K562 (cell line): ENCODE results near the gene SRCAP. TPM values are rescaled to one million over a fixed set of nuclear protein-coding genes. Genes with fewer than 3 reads are reported as not detected.

Source experiments
- ADNP ChIP-seq: fragments of 200-800 bp; sonication (Bioruptor generic); IDR thresholded peaks from 2 replicates; pipeline ENCODE4 v1.6.1; 2016; ENCODE audit warnings: missing genetic modification characterization, missing compliant biosample characterization
- AFF1 ChIP-seq, 2 experiments: fragments of 450-650 bp; IDR thresholded peaks; 2 replicates each; pipeline ENCODE4 v1.6.1; 2018; ENCODE audit warnings: mild to moderate bottlenecking in 2 of 2, low read depth in 1 of 2; ENCODE audit not compliant: partially characterized antibody in 2 of 2
- CEBPB ChIP-seq: fragments of 450-650 bp; IDR thresholded peaks from 2 replicates; pipeline ENCODE4 v1.6.1; 2016; ENCODE audit warnings: missing genetic modification characterization, missing compliant biosample characterization
- E2F8 ChIP-seq: fragments of 450-650 bp; IDR thresholded peaks from 2 replicates; pipeline ENCODE4 v1.7.1; 2018; ENCODE audit warnings: mild to moderate bottlenecking, low read depth; ENCODE audit not compliant: partially characterized antibody
- ELF2 ChIP-seq: fragments of 250-450 bp; sonication (Bioruptor Pico); IDR thresholded peaks from 2 replicates; pipeline ENCODE4 v1.5.0; 2021; ENCODE audit warnings: mild to moderate bottlenecking
- ESRRA ChIP-seq: fragments of 450-650 bp; IDR thresholded peaks from 2 replicates; pipeline ENCODE4 v1.6.1; 2014; ENCODE audit warnings: low read depth, mild to moderate bottlenecking, moderate library complexity, borderline replicate concordance
- ETS2 ChIP-seq: IDR thresholded peaks from 2 replicates; pipeline ENCODE4 v1.6.1; 2016; ENCODE audit warnings: borderline replicate concordance, missing genetic modification characterization, mild to moderate bottlenecking, moderate library complexity, missing compliant biosample characterization; ENCODE audit not compliant: poor library complexity, severe bottlenecking
- JUND ChIP-seq, 2 experiments: IDR thresholded peaks; 2 replicates in 1 of 2; 3 replicates in 1 of 2; pipeline ENCODE4 v1.6.1; 2011; ENCODE audit warnings: borderline replicate concordance in 2 of 2, low read depth in 2 of 2, low read length in 2 of 2, improper control_type of control experiment in 1 of 2, missing biosample characterization in 1 of 2, missing genetic modification characterization in 1 of 2, missing genetic modification reagents in 1 of 2
- MAFF ChIP-seq: IDR thresholded peaks from 2 replicates; pipeline ENCODE4 v1.6.1; 2012; ENCODE audit warnings: low read length, improper control_type of control experiment
- MCM3 ChIP-seq: fragments of 450-650 bp; IDR thresholded peaks from 2 replicates; pipeline ENCODE4 v1.6.1; 2016
- NR2F6 ChIP-seq: fragments of 450-650 bp; formaldehyde crosslinking; IDR thresholded peaks from 2 replicates; pipeline ENCODE4 v1.4.0; 2020; ENCODE audit warnings: mild to moderate bottlenecking
- POLR2AphosphoS5 ChIP-seq: IDR thresholded peaks from 2 replicates; pipeline ENCODE4 v1.6.1; 2011; ENCODE audit warnings: mild to moderate bottlenecking, low read depth, low read length, moderate library complexity; ENCODE audit not compliant: control insufficient read depth, insufficient read depth
- RAD51 ChIP-seq: fragments of 450-650 bp; IDR thresholded peaks from 2 replicates; pipeline ENCODE4 v1.7.1; 2016; ENCODE audit warnings: low read depth, mild to moderate bottlenecking, borderline replicate concordance
- RBFOX2 ChIP-seq: fragments of 200-400 bp; formaldehyde crosslinking; IDR thresholded peaks from 2 replicates; pipeline ENCODE4 v1.6.1; 2017; ENCODE audit warnings: low read depth, mild to moderate bottlenecking, low read length, moderate library complexity
- TAF7 ChIP-seq: fragments of 450-650 bp; IDR thresholded peaks from 2 replicates; pipeline ENCODE4 v1.6.1; 2016; ENCODE audit warnings: missing genetic modification characterization, missing compliant biosample characterization
- XRCC4 ChIP-seq: IDR thresholded peaks from one replicate; pipeline ENCODE4 v1.6.1; 2011; ENCODE audit not compliant: insufficient read depth, insufficient read length; ENCODE audit errors: extremely low read depth
- ZNF444 ChIP-seq: fragments of 250-450 bp; sonication (Bioruptor Pico); IDR thresholded peaks from 2 replicates; pipeline ENCODE4 v1.4.0; 2020; ENCODE audit warnings: mild to moderate bottlenecking, moderate library complexity
- ZNF699 ChIP-seq: fragments of 250-450 bp; sonication (Bioruptor Pico); IDR thresholded peaks from 2 replicates; pipeline ENCODE4 v1.8.0; 2021; ENCODE audit warnings: mild to moderate bottlenecking, moderate library complexity; ENCODE audit not compliant: insufficient replicate concordance
- polyA plus RNA-seq, 8 experiments: library from polyadenylated mRNA; depleted of rRNA in 4 of 8; stranded (reverse) in 5 of 8; unstranded in 3 of 8; fragments of >200 nt; fragmentation: Nextera tagmentation in 2 of 8; fragmentation: Illumina TruSeq in 1 of 8; extraction: Ambion mirVana in 2 of 8; extraction: Trizol in 1 of 8; gene quantifications; 2 replicates each; pipeline versions ENCODE4 v1.2.1 to v1.2.3, GENCODE V29; 2011 to 2014; ENCODE audit warnings: inconsistent platforms in 1 of 8, missing spikeins in 1 of 8
- total RNA-seq, 7 experiments: library from RNA; depleted of rRNA in 6 of 7; stranded (reverse); fragments of >200 nt in 6 of 7; fragmentation: Illumina TruSeq in 2 of 7; extraction: Trizol in 2 of 7; gene quantifications; 2 replicates each; pipeline versions ENCODE4 v1.2.1 to v1.2.3, GENCODE V29; 2011 to 2021; ENCODE audit warnings: low replicate concordance in 1 of 7
- TF ChIP-seq, protein P1 (sequence below): sonication (generic); formaldehyde crosslinking; IDR thresholded peaks from 2 replicates; pipeline ENCODE4 v1.8.1; 2023; ENCODE audit warnings: mild to moderate bottlenecking, missing genetic modification reagents

SRCAP gene
- total and polyA plus RNA-seq, 9 of the 15 experiments (the other 6 are each of a cell fraction or from before 2014, with no cell fraction given), result 0.21 to 62.6 (median 5.8) TPM

- TF ChIP-seq ZNF699, result no peak
- TF ChIP-seq ZNF444 (CRISPR knock-in tag), result no peak
- no peak for TF ChIP-seq XRCC4
- TF ChIP-seq ETS2 (tag), result no peak
- TF ChIP-seq POLR2AphosphoS5, result no peak
- no peak for TF ChIP-seq E2F8
- no peak for TF ChIP-seq ELF2 (CRISPR knock-in tag)
- TF ChIP-seq JUND (IDR thresholded peaks at IDR 0.05; ENCODE audit: borderline replicate concordance, low read depth, low read length), result peak; percentile 1; the same call in 1 of the 2 replicates
- TF ChIP-seq JUND (tag; IDR thresholded peaks at IDR 0.05; ENCODE audit: borderline replicate concordance, low read depth, low read length), result no peak
- no peak for TF ChIP-seq NR2F6 (CRISPR knock-in tag)
- peak in 1 of 2 experiments; percentile 24 for TF ChIP-seq AFF1 (IDR thresholded peaks at IDR 0.05; ENCODE audit: low read depth in 1 of 2, partially characterized antibody in 2 of 2)
- no peak for TF ChIP-seq MAFF
- TF ChIP-seq RBFOX2, result peak; percentile 58
- no peak for TF ChIP-seq CEBPB
- no peak for TF ChIP-seq ADNP (tag)
- no peak for TF ChIP-seq RAD51
- TF ChIP-seq, protein P1, sequence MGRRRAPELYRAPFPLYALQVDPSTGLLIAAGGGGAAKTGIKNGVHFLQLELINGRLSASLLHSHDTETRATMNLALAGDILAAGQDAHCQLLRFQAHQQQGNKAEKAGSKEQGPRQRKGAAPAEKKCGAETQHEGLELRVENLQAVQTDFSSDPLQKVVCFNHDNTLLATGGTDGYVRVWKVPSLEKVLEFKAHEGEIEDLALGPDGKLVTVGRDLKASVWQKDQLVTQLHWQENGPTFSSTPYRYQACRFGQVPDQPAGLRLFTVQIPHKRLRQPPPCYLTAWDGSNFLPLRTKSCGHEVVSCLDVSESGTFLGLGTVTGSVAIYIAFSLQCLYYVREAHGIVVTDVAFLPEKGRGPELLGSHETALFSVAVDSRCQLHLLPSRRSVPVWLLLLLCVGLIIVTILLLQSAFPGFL (CRISPR knock-in tag), result no peak
- no peak; the same call in none of the 2 replicates for TF ChIP-seq ESRRA
- no peak for TF ChIP-seq TAF7 (tag)
- no peak for TF ChIP-seq MCM3
These were observed 40.1 kb upstream of the SRCAP start (continued) for GRCh38 chr16:30658731-30659506.
